HG03066 (cell line): ENCODE results near the gene SIRT6.
"Not testable (repeated sequence)": the region's sequence is repeated elsewhere in the genome, so short reads cannot be mapped to it uniquely, and the experiment has no call there.

Experiments used
- ATAC-seq: cut with Tn5 transposase; IDR thresholded peaks from one replicate; pipeline ENCODE4 v1.9.1; 2021; ENCODE audit warnings: low read depth; ENCODE audit not compliant: unreplicated experiment

The SIRT6 gene

GRCh38 chr19:4182084-4182810 is at the start of gene SIRT6, which contains the start of gene ANKRD24:
Gene SIRT6, minus strand, starts transcription at chr19:4182563. Its CDS starts 24 bp downstream, at chr19:4182539.
Gene ANKRD24, plus strand, starts transcription at chr19:4182689. Its CDS starts 3,737 bp downstream, at chr19:4186426.
- ATAC-seq = no peak

- not testable (repeated sequence) for ATAC-seq
Observed at GRCh38 chr19:4232139-4232538, 49.8 kb upstream of the SIRT6 start.

- ATAC-seq = not testable (repeated sequence)
Observed at GRCh38 chr19:4231521-4231920, 49.2 kb upstream of the SIRT6 start.

GRCh38 chr19:4230237-4230636 is 47.9 kb upstream of the SIRT6 start:
- not testable (repeated sequence) for ATAC-seq

GRCh38 chr19:4229179-4229931 is 47.0 kb upstream of the SIRT6 start, which contains the start of gene EBI3:
Gene EBI3, plus strand, starts transcription at chr19:4229523. Its CDS starts 28 bp downstream, at chr19:4229551.
- ATAC-seq = peak; percentile 57

DNA sequence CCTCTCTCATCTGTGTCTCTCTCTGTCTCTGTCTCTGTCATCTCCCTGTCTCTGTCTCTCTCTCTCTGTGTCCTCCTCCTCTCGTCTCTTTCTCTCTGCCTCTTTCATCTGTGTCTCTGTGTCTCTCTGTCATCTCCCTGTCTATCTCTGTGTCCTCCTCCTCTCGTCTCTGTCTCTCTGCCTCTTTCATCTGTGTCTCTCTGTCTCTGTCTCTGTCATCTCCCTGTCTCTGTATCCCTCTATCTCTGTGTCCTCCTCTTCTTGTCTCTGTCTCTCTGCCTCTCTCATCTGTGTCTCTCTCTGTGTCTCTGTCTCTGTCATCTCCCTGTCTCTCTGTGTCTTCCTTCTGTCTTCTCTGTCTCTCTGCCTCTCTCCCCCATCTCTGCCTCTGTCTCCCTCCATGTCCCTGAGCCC is 46.4 kb upstream of the SIRT6 start:
- no peak for ATAC-seq

DNA sequence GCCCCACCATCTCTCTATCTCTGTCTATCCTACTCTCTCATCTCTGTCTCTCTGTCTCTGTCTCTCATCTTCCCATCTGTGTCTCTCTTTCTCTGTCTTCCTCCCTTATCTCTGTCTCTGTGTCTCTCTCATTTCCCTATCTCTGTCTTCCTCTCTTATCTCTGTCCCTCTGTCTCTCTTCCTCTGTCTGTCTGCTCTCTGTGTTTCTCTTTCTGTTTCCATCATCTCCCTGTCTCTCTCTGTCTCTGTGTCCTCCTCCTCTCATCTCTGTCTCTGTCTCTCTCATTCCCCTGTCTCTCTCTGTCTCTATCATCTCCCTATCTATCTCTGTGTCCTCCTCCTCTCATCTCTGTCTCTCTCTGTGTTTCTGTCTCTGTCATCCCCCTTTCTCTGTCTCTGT is 45.4 kb upstream of the SIRT6 start:
- ATAC-seq = no peak

GRCh38 chr19:4225885-4226284 is 43.5 kb upstream of the SIRT6 start:
- ATAC-seq = no peak

DNA sequence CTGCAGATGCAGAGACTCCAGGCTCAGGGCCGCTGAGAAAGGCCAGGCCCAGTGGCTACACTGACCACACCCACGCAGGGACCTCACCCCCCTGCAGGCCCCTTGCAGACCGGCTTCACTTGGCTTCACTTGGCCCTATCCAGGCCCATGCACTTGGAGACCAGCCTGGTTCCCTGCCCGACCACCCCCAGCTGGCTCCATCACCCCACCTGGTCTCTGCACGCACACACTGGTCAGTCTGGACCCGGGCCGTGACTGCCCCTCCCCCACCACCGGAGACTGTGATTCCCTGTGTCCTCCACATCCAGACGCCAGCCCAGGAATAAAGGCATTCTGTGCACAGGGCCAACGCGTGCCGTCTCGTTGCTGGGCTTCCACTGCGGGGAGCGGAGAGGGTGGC is 42.1 kb upstream of the SIRT6 start:
- no peak for ATAC-seq

DNA sequence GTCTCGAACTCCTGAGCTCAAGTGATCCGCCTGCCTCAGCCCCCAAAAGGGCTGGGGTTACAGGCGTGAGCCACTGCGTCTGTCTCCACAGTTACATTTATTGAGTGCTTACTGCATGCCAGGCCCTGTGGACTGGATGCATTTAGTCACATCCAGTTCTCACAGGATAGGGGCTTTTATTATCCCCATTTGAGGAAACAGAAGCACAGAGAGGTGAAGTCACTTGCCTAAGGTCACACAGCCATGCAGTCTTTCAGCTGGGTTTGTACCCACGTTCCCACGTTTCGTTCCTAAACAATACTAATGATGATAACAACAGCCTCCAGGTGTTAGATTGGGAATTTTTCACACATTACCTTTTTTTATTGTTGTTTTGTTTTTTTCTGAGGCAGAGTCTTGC is 37.8 kb upstream of the SIRT6 start:
- ATAC-seq = no peak

GRCh38 chr19:4218523-4218922 is 36.2 kb upstream of the SIRT6 start:
- not testable (repeated sequence) for ATAC-seq

DNA sequence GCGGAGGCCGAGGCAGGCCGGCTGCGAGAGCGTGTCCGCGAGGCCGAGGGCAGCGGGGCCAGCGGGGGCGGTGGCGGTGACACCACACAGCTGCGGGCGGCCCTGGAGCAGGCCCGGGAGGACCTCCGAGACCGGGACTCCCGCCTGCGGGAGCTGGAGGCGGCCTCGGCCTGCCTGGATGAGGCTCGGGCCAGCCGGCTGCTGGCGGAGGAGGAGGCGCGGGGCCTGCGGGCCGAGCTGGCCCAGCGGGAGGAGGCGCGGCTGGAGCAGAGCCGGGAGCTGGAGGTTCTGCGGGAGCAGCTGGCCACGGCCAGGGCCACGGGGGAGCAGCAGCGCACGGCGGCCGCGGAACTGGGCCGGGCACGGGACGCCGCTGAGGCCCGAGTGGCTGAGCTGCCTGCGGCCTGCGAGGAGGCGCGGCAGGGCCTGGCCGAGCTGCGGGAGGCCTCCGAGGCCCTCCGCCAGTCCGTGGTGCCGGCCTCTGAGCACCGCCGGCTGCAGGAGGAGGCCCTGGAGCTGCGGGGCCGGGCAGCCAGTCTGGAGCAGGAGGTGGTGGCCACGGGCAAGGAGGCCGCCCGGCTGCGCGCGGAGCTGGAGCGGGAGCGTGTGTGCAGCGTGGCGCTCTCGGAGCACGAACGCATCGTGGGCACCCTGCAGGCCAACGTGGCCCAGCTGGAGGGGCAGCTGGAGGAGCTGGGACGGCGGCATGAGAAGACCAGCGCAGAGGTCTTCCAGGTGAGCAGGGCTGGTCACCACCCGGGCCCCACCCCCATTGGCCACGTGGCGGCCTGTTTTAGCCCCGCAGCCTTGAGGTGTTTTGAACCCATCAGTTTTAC is 35.3 kb upstream of the SIRT6 start:
- no peak for ATAC-seq

DNA sequence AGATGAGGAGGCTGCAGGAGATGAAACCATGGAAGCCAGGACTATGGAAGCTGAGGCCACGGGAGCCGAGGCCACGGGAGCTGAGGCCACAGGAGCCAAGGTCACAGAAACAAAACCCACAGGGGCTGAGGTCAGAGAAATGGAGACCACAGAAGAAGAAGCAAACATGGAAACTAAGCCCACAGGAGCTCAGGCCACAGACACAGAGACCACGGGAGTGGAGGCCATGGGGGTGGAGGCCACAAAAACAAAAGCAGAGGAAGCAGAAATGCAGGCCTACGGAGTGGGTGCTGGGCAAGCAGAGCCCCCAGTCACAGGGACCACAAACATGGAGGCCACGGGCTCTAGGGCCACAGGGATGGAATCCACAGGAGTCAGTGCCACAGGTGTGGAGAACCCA is 34.5 kb upstream of the SIRT6 start:
- no peak for ATAC-seq

- ATAC-seq = no peak
Observed at GRCh38 chr19:4215807-4216206, 33.4 kb upstream of the SIRT6 start.

- no peak for ATAC-seq
Observed at GRCh38 chr19:4213116-4213515, 30.8 kb upstream of the SIRT6 start.

DNA sequence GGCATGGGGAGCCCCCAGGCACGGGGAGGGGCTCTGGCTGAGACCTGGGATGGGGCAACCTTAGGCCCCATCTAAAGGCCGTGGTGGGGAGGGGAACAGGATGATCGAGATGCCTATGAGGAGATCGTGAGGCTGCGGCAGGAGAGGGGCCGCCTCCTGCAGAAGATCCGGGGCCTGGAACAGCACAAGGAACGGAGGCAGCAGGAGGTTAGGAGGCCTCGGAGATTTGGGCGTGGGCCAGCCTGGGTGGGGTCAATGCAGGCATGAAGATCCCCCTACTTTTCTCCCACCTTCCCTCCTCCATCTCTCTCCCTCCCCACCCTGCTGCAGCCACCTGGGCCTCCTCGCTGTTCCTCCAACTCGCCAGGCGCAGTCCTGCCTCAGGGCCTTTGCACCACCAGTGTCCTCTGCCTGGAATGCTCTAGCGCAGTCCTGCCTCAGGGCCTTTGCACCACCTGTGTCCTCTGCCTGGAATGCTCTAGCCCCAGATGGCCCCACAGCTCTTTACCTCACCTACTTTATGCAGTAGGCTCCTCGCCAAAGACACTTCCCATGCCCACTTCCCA is 27.9 kb upstream of the SIRT6 start:
- ATAC-seq = no peak

GRCh38 chr19:4208385-4209094 is 26.2 kb upstream of the SIRT6 start:
- no peak for ATAC-seq

DNA sequence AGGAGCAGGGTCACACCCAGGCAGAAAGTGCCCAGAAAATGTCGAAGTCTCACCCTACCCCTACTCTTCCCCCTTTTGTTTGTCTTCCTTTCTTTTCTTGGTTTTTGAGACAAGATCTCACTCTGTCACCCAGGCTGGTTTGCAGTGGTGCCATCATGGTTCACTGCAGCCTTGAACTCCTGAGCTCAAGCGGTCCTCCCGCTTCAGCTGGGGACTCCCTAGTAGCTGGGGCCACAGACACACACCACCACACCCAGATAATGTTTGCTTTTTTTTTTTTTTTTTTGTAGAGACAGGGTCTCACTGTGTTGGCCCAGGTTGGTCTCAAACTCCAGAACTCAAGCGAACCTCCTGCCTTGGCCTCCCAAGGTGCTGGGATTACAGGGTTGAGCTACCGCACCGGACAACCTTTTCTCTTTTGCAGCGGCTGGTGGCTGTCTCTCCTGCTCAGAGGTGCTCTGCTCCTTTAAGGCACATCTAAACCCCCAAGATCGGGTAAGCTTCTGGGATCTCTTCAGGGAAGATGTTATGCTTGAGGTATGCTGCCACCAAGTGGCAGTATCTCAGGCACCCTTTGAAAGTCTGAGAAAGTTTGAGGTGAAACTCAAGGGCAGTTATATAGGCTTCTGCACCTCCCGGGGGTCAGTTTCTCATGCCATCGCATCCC is 24.6 kb upstream of the SIRT6 start:
- ATAC-seq = no peak

DNA sequence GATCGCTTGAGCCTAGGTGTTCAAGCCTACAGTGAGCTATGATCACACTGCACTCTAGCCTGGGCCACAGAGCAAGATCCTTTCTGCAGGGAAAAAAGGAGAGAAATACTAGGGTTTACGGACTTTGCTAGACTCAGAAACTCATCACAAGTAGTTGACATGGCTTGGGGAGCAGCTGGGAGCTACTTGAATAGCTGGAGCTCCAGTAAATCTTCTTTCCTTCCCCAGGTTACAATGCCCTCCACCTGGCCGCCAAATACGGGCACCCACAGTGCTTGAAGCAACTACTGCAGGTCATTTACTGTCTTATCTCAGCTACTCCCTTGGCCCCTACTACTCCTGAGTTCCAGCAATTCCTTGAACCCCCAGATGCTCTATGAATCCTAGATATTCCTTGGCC is 19.4 kb upstream of the SIRT6 start:
- ATAC-seq = no peak
